NCI-H748 (cell line): ENCODE results near the gene AATK.

Experiments used
- DNase-seq: peaks from one replicate; lab custom pipeline; 2025; ENCODE audit not compliant: unreplicated experiment; lab: John Stamatoyannopoulos, UW

Gene AATK

GRCh38 chr17:81195941-81196495 is 30.0 kb upstream of the AATK start:
- DNase-seq = no peak

- DNase-seq = no peak
These were observed 29.2 kb upstream of the AATK start for GRCh38 chr17:81194941-81195901.

GRCh38 chr17:81194225-81194760 is 28.3 kb upstream of the AATK start:
- DNase-seq = no peak

- no peak for DNase-seq
These were observed 27.6 kb upstream of the AATK start for GRCh38 chr17:81193470-81194224.

GRCh38 chr17:81193051-81193410 is 27.0 kb upstream of the AATK start:
- DNase-seq = no peak

- DNase-seq = no peak
These were observed 26.5 kb upstream of the AATK start for GRCh38 chr17:81192386-81193050.

GRCh38 chr17:81191646-81192045 is 25.6 kb upstream of the AATK start:
- no peak for DNase-seq

- no peak for DNase-seq
These were observed 25.1 kb upstream of the AATK start for GRCh38 chr17:81191116-81191515.

GRCh38 chr17:81190591-81190990 is 24.6 kb upstream of the AATK start:
- DNase-seq = no peak

GRCh38 chr17:81189670-81190530 is 23.9 kb upstream of the AATK start:
- DNase-seq = no peak

- no peak for DNase-seq
These were observed 23.0 kb upstream of the AATK start for GRCh38 chr17:81189016-81189415.

GRCh38 chr17:81188491-81188840 is 22.4 kb upstream of the AATK start:
- no peak for DNase-seq

GRCh38 chr17:81187586-81188490 is 21.8 kb upstream of the AATK start:
- no peak for DNase-seq

- DNase-seq = no peak
These were observed 21.1 kb upstream of the AATK start for GRCh38 chr17:81187120-81187519.

- no peak for DNase-seq
These were observed 20.2 kb upstream of the AATK start for GRCh38 chr17:81186203-81186602.

GRCh38 chr17:81184555-81184954 is 18.5 kb upstream of the AATK start:
- DNase-seq = peak; percentile 14

GRCh38 chr17:81183807-81184206 is 17.8 kb upstream of the AATK start:
- no peak for DNase-seq

- DNase-seq = no peak
These were observed 17.3 kb upstream of the AATK start for GRCh38 chr17:81183316-81183715.

- no peak for DNase-seq
These were observed 16.6 kb upstream of the AATK start for GRCh38 chr17:81182596-81182995.
